OCI-LY1 (cell line): ENCODE results near the gene MFAP2.

Experiments
- H2AFZ ChIP-seq: fragments of 200-600 bp; sonication (generic), shearing (Covaris generic); 2 replicates; pipeline ENCODE4 v1.6.0; 2014; ENCODE audit warnings: antibody characterized with exemption, mild to moderate bottlenecking, low read length
- H3F3A ChIP-seq: fragments of 200-600 bp; sonication (generic), shearing (Covaris generic); 2 replicates; pipeline ENCODE4 v1.6.0; 2014; ENCODE audit warnings: mild to moderate bottlenecking, antibody characterized with exemption, low read length, moderate library complexity; ENCODE audit not compliant: insufficient read depth
- H3K27ac ChIP-seq: fragments of 200-600 bp; sonication (generic); 2 replicates; pipeline ENCODE4 v1.5.1; 2014; ENCODE audit warnings: low read length, mixed run types, mild to moderate bottlenecking, low read depth; ENCODE audit not compliant: poor library complexity, severe bottlenecking
- H3K27me3 ChIP-seq: fragments of 200-600 bp; sonication (generic); 2 replicates; pipeline ENCODE4 v1.6.0; 2014; ENCODE audit warnings: antibody characterized with exemption, mild to moderate bottlenecking, low read length, moderate library complexity; ENCODE audit not compliant: insufficient read depth
- H3K36me3 ChIP-seq: fragments of 200-600 bp; sonication (generic); 2 replicates; pipeline ENCODE4 v1.6.1; 2014; ENCODE audit warnings: mild to moderate bottlenecking, antibody characterized with exemption, low read length, moderate library complexity, mixed read lengths; ENCODE audit not compliant: insufficient read depth
- H3K4me1 ChIP-seq: fragments of 200-600 bp; sonication (generic); 2 replicates; pipeline ENCODE4 v1.5.1; 2014; ENCODE audit warnings: mild to moderate bottlenecking, low read length, moderate library complexity; ENCODE audit not compliant: insufficient read depth, severe bottlenecking
- H3K4me2 ChIP-seq: fragments of 200-600 bp; sonication (generic), shearing (Covaris generic); 2 replicates; pipeline ENCODE4 v1.6.1; 2014; ENCODE audit warnings: low read length
- H3K4me3 ChIP-seq: fragments of 200-600 bp; sonication (generic); 2 replicates; pipeline ENCODE4 v1.5.1; 2014; ENCODE audit warnings: low read length, low read depth, mild to moderate bottlenecking, mixed read lengths; ENCODE audit not compliant: poor library complexity, severe bottlenecking
- H3K79me2 ChIP-seq: fragments of 200-600 bp; shearing (Covaris generic); 2 replicates; pipeline ENCODE4 v1.6.1; 2016; ENCODE audit warnings: mixed run types, low read length, mixed read lengths; ENCODE audit not compliant: insufficient read depth
- H3K9ac ChIP-seq: fragments of 200-600 bp; sonication (generic), shearing (Covaris generic); 2 replicates; pipeline ENCODE4 v1.6.1; 2014; ENCODE audit warnings: mild to moderate bottlenecking, low read length, mixed read lengths
- H3K9me2 ChIP-seq: fragments of 200-600 bp; sonication (generic), shearing (Covaris generic); 2 replicates; pipeline ENCODE4 v1.6.1; 2014; ENCODE audit warnings: low read depth, mild to moderate bottlenecking, low read length, mixed read lengths
- H3K9me3 ChIP-seq: fragments of 200-600 bp; shearing (Covaris generic); 2 replicates; pipeline ENCODE4 v1.6.1; 2014; ENCODE audit warnings: low read length, mixed read lengths
- H4K20me1 ChIP-seq: fragments of 200-600 bp; sonication (generic), shearing (Covaris generic); 2 replicates; pipeline ENCODE4 v1.6.0; 2016; ENCODE audit warnings: mild to moderate bottlenecking, low read length; ENCODE audit not compliant: insufficient read depth
- EZH2 ChIP-seq: fragments of 200-600 bp; sonication (generic), shearing (Covaris generic); IDR thresholded peaks from 2 replicates; pipeline ENCODE4 v1.8.0; 2017; ENCODE audit warnings: borderline replicate concordance, mixed run types, mild to moderate bottlenecking, antibody characterized with exemption, low read length, moderate library complexity, mixed read lengths
- TF ChIP-seq, protein P1 (sequence below): fragments of 200-600 bp; sonication (generic), shearing (Covaris generic); IDR thresholded peaks from 2 replicates; pipeline ENCODE4 v1.5.1; 2017; ENCODE audit warnings: mild to moderate bottlenecking, antibody characterized with exemption, low read length, moderate library complexity, mixed read lengths

MFAP2 gene, protein sequence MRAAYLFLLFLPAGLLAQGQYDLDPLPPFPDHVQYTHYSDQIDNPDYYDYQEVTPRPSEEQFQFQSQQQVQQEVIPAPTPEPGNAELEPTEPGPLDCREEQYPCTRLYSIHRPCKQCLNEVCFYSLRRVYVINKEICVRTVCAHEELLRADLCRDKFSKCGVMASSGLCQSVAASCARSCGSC

DNA sequence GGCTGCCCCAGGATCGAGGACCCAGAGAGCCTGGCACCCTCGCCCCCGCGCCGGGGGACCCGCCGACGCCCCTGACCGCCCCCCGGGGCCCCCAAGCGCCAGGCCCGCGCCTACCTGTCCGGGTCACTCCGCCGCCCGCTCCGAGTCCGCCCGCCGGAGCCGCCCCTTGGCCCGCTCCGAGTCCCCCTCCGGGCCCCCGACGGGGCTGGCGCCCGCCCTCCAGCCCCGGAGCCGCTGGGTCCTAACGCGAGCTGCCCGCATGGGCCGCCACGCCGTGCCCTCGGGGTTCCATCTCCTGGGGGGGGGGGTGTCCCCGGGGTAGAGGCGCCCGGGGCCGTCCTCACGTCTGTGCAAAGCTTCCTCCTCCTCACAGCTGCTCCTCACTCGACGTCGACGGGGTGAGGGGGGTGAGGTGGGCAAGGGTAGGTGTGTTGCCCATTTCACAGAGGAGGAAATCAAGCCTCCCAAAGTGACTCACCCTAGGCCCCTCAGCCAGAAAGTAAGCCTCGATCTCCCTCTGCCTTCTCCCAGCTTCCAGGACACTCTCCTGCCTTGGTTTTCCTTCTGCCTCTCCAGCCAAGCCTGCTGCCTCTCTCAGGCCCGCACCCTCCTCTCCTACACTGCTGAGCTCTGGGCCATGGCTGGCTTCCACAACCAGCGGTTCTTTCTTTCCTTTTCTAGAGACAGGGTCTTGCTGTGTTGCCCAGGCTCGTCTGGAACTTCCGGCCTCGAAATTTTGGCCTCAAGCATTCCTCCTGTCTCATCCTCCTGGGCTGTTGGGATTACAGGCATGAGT, at the start of gene MFAP2:
Gene MFAP2, minus strand, starts transcription at position 148 of the 796 bp plus-strand sequence. CDS start 2,347 bp downstream, outside the sequence.
- no peak within 1 kb of the TSS for H3K4me3 ChIP-seq

DNA sequence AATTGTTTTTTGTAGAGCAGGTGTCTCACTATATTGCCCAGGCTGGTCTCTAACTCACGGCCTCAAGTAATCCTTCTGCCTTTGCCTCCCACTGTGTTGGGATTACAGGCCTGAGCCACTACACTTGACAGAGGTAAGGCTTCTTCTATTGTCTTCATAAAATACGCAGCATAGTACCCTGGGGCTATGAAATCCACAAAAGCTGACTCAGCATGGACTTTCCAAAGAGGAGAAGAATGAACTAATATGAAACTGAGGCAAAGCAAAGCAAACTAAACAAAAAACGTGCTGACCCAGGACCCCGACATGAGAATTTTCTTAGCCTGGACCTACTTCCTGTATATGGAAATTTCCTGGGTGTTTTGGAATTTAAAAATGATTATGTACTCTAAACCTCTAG, 49.8 kb upstream of the MFAP2 start:
- TF ChIP-seq, protein P1, sequence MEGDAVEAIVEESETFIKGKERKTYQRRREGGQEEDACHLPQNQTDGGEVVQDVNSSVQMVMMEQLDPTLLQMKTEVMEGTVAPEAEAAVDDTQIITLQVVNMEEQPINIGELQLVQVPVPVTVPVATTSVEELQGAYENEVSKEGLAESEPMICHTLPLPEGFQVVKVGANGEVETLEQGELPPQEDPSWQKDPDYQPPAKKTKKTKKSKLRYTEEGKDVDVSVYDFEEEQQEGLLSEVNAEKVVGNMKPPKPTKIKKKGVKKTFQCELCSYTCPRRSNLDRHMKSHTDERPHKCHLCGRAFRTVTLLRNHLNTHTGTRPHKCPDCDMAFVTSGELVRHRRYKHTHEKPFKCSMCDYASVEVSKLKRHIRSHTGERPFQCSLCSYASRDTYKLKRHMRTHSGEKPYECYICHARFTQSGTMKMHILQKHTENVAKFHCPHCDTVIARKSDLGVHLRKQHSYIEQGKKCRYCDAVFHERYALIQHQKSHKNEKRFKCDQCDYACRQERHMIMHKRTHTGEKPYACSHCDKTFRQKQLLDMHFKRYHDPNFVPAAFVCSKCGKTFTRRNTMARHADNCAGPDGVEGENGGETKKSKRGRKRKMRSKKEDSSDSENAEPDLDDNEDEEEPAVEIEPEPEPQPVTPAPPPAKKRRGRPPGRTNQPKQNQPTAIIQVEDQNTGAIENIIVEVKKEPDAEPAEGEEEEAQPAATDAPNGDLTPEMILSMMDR = no peak
- no peak for TF ChIP-seq EZH2
- Histone ChIP-seq H3K4me1 (no peaks in the 10 kb centered on the region), H4K20me1 (no peaks in the 10 kb centered on the region)

More for the DNA sequence above, at the start of gene MFAP2:
- Histone ChIP-seq H3K9ac (no peak within 1 kb of the TSS), H3K27ac (no peak within 1 kb of the TSS), H3K4me1 (no peaks in the 10 kb centered on the region), H3K9me3 (no peaks in the 10 kb centered on the region), H4K20me1 (no peaks in the 10 kb centered on the region), H3K79me2 (no peaks in the 10 kb centered on the region), H2AFZ (no peak within 1 kb of the TSS), H3K4me2 (no peak within 1 kb of the TSS; the same call in 1 of the 2 replicates), H3K36me3 (no peaks in the 10 kb centered on the region), H3K27me3 (peaks cover 4% of the 10 kb centered on the region; the same call in 1 of the 2 replicates), H3F3A (no peaks in the 10 kb centered on the region), H3K9me2 (no peaks in the 10 kb centered on the region)
- TF ChIP-seq, protein P1 = no peak
- no peak for TF ChIP-seq EZH2

DNA sequence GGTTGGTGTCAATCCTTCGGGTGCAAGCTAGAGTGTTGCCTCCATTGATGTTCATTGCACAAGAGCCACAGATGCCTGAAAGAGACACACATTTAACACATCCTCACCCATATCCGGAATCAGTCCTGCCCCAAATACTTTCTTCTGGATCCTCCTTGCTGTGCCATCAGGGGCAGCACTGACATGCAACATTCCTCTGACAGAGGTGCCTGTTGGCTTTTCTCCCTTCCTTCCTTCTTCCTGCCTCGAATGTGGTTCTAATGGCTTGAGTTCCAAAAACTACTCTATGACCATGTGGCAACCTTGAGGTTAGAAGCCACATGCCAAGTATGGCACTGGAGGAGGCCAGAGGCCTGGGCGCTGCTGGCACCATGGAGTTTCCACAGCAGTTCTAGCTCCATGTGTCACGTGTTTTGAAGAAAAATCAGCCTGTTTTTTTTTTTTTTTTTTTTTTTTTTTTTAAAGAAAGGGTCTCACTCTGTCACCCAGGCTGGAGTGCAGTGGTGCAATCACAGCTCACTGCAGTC, 48.3 kb upstream of the MFAP2 start:
- Histone ChIP-seq H3K79me2 (no peaks in the 10 kb centered on the region), H3K36me3 (peaks cover 85% of the 10 kb centered on the region), H3K4me3 (no peak overlapping the region), H3F3A (no peaks in the 10 kb centered on the region), H3K9ac (no peak overlapping the region), H3K4me1 (no peaks in the 10 kb centered on the region), H3K27me3 (no peaks in the 10 kb centered on the region), H3K4me2 (no peak overlapping the region), H3K9me2 (no peaks in the 10 kb centered on the region), H4K20me1 (no peaks in the 10 kb centered on the region), H3K27ac (no peak overlapping the region), H2AFZ (no peak overlapping the region), H3K9me3 (no peaks in the 10 kb centered on the region)
- TF ChIP-seq, protein P1 = no peak
- no peak for TF ChIP-seq EZH2

More for the DNA sequence above, 49.8 kb upstream of the MFAP2 start:
- Histone ChIP-seq H3K36me3 (peaks cover 85% of the 10 kb centered on the region), H3K9me2 (no peaks in the 10 kb centered on the region), H3K9ac (no peak overlapping the region), H3K79me2 (no peaks in the 10 kb centered on the region), H3K4me3 (no peak overlapping the region), H3K27ac (no peak overlapping the region), H3K4me2 (no peak overlapping the region), H3F3A (no peaks in the 10 kb centered on the region), H3K9me3 (no peaks in the 10 kb centered on the region), H2AFZ (no peak overlapping the region), H3K27me3 (no peaks in the 10 kb centered on the region)
